NCI-H2171 (cell line): ENCODE data around the gene TIMM22.

Source experiments
- DNase-seq: peaks from one replicate; lab custom pipeline; 2025; lab: John Stamatoyannopoulos, UW

TIMM22 gene

DNA sequence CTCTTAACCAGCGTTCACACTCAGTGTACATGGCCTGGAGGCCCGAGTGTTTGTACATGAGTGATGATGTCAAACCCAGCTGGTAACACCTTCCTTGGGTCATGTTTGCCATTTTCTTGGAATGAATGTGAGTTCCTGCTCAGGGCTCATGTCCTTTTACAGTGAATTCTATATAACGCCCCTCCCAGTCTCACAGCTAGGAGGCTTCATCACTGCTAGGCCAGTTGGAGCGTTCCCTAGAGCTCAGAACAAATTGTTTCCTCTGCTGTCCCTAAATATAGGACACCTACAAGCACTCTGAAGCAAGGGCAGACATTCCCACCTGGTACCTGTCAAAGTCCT, 5.5 kb downstream of the TIMM22 start:
- no peak for DNase-seq

DNA sequence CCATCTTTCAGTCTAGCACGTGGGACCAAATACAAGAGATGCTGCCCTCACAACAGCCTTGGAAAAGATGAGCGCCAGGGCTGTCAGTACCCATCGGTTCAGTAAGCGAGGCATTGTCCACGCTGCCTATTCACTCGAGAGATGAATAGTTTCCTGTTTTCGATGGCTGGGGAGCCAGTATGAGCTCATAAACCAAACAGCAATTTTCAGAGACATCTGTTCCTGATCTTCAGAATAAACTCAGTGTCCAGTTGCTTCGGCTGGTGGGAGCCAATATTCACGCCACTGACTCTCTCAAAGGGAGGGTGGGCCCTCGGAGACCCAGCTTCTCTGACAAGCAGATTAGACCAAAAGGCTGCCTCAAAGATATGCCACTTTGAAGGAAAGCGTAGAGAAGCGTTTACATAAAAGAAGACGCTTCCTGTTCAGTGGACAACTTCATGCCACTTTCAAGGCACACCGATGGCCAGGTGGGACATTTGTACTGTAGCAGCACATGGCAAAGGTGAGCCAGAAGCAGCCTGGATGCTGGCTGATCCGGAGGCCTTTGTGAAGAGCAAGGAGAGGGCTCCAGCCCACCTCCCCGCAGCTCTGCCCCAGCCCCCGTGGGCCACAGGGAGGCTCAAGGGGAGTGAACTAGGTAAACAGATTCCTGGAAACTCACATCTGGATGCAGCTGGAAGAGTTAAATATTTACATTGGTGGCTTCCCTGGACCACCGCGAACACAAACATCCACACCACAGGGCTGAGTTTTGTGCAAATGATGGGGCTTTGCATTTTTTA, 6.0 kb downstream of the TIMM22 start:
- DNase-seq = no peak

DNA sequence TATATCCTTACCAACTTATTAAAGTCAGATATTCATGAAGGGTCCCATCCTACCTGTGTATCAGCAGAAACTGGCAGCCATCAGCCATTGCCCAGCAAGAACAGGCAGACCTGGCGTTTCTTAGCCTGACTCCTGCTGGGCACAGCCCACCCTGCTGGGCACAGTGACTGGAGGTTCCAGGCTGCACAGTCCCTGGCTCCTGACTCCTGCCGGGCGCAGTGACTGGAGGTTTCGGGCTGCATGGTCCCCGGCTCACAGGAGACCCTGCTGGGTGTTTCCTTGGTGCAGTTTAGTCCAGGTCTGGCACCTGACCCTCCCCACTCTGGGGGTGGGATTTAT, 6.7 kb downstream of the TIMM22 start:
- DNase-seq = no peak

DNA sequence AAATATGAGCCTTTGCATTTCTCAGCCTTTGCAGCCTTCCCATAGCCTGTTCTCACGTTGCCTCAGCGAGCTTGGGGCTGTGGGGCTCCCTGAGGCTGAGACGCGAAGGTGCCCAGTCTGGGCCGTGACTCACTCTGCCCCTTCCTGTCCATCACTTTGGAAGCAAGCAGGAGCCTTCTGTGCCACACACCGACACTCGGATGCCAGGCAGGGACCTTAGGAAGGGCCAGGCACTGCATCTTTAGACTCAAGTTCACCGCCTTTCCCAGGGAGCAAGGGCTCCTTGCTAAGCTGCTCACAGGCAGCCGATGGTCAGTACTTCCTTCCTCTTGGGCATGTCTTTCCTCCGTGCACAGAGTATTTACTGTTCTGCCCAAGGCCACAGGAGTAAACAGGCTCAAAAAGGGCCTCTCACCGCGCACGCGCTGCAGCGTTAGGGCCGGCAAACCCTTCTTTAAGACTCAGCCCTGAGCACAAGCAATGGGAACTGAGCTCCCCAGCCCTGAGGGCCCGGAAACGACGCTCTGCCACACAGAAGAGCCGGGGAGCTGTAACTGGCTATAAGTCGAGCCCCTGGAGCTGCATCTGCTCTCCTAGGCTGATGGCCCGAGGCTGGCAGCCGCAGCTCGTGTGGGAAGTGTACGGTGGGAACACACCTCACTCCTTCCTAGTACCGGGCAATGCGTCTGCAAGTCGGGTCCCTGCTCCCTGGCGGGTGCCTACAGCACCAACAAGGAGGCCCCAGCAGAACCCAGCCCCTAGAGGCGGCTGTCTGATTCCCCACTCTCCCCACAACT, 7.2 kb downstream of the TIMM22 start:
- no peak for DNase-seq

DNA sequence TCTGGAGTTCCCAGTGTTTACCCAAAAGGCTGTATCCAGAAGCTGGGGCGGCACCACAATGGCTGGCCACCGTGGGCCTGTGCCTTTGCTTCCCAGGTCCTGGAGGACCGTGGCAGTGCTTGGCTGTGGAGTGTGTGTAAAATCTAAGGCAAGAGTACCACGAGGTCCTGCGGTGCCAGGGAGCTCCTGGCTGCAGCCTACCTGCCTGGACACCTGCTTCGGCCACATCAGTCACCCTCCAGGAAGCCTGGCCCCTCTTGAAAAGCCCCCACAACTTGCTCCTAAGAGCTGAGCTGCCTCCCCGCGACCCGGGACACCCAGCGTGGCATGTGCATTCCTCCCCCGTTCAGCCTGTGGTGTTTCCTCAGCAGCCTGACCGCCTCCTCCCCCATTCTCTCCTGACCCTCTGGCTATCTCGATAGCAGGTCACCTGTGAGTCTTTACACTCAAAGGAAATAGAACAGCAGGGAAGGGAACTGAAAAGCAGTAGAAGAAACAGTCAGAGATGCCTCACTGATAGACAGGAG, 7.9 kb downstream of the TIMM22 start:
- DNase-seq = no peak

DNA sequence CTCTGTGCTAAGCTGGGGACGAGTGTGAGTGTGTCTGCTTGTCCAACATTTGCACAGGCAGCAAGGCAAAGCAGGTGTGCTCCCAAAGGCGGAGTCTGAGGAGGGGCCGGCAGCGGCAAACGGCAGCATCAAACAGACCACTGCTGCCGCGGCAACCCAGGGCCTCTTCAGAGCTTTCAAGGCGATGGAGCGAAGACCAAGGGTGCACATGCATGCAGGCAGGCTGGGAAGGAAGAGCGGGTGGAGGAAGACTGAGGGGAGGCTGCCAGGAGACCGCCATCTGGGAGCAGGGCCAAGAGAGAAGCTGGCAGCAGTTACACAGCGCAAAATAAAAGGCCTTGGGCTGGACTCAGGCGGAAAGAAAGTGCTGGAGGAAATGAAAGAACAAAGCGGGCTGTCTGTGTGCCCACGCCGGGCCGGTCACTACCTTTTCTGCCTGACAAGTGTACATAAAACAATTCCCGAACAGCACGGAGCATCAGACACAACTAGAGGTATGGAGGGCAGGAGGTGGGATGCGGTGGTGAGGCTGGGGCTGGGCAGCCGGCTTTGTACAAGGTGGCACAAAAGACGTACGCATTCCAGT, 8.5 kb downstream of the TIMM22 start:
- peak; percentile 48 for DNase-seq

DNA sequence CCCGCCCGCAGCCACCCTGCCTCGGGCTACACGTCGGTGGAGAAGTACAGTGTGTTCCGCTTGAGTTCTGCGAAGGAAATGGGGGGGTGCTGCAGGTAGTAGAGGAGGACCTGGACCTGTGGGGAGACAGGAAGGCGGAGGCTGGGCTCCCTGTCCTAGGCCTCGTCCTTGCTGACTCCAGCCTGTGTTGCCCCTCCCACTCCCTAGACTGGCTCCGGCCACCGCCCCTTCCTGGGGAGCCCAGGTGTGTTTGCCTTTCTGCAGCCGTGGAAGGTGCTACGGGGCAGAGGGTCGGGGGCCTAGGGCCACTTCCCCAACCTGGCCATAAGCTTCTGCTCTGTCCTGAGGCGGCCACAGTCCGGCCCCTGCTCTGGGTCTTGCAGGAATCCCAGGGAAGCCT, 9.1 kb downstream of the TIMM22 start:
- DNase-seq = no peak

DNA sequence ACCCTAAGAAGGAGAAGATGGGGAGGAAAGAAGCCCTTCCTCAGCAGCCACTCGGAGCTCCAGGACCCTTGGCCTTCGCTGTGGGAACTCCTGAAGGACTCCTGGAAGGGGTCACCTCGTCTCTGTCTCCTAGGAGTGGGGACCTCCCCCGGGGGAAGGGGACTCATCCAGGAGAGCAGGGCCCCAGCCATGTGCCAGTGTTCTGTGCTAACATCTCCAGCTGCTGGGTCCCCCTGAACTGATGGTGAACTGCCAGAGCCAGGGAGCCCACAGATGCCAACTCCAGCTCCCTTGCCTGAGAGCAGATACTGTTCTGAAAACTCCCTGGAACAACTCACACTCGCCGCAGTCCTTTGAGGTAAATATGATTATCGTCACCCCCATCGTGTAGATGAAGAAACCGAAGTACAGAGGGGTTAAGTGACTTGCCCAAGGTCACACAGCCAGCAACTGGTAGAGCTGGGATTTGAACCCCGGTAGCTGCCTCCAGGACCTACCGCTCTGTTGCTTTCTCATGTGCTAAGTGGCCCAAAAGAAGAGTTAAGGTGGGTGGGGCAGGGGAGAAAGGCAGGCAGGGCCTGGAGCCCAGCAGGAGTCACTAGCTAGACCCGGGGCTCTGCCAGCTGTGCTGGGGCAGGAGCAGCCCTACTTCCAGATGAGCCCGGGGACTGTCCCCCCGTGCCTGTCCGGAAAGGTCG, 10.5 kb downstream of the TIMM22 start:
- DNase-seq = no peak

DNA sequence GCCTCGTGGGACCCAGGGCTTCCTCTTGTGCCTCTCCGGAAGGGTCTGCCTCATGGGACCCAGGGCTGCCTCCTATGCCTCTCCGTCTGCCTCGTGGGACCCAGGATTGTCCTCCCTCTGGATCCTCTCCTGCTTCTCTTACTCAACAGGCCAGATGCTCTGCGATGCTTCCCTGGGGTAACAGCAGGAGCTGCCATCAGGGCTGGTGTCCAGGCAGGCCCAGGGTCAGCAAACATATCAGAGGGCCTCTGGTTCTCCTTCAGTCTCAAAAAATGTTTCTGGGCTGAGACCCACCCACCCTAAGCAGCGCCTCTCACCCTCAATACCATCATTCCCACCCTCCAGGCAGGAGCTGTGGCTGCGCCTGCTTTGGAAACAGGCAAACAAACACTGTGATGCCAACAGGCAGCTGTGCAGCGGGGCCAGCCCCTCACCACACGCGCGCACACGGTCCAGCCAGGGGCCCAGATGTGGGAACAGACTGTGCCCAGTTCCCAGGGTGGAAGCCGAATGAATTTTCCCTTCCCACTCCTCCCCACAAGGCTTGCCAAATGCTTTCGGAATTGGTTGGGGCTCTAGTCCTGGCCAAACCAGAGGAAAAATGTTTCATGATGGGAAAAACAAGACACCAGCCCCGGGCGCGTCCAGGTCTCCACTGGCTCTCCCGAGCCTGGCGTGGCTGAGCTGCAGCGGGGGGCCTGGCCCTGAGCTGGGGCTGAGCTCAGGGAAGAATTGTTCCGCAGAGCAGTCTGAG, 11.3 kb downstream of the TIMM22 start:
- no peak for DNase-seq

DNA sequence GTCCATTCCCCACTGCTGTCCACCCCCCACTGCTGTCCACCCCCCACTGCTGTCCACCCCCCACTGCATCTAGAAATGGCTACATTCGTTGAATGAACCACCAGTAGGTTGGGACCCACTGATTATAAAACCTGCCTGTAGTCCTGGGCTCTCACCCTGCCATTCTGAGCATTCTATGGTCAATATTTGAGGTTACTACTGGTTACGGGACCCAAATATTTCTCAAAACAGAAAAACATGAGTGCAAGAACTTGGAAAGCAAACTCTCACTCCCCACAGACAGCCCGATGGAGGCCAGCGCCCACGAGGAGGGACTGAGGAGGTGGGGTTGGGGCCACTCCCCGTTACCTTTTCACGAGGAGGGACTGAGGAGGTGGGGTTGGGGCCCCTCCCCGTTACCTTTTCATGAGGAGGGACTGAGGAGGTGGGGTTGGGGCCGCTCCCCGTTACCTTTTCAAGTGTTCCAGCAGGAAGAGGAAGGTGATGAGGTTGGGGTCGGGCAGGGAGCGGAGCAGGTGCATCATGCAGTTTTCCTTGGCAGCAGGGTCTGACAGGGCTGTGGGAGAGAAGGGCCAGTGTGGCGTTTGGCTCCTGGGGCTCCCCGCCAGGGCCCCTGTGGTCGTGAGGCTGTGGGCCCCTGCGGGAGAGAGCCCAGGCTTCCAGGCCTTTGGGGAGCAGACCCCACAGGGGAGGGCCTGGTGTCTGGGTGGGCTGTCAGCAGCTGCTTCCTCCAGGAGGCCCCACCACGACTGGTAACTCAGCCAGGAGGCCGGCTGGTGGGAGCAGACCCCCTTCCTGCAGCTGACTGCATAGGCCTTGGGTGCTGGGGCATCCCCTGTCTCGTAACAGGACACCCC, 12.5 kb downstream of the TIMM22 start:
- DNase-seq = no peak

DNA sequence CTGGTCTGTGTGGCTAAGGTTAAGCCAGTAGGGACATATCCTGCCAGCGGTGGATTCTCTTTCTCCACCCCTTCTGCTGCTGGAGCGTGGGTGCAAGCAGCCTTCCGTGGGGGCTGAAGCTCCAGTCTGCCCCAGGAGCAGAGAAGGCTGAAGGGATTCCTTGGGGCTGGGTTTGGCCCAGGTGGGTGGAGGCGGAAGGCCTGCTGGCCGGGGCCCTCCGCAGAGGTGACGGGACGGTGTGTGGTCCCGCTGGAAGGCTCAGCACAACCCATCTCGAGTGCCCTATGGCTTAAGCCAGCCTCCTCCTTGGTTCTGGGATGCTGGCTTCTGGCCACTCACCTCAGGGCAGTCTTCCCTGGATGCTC, 13.1 kb downstream of the TIMM22 start:
- no peak for DNase-seq

DNA sequence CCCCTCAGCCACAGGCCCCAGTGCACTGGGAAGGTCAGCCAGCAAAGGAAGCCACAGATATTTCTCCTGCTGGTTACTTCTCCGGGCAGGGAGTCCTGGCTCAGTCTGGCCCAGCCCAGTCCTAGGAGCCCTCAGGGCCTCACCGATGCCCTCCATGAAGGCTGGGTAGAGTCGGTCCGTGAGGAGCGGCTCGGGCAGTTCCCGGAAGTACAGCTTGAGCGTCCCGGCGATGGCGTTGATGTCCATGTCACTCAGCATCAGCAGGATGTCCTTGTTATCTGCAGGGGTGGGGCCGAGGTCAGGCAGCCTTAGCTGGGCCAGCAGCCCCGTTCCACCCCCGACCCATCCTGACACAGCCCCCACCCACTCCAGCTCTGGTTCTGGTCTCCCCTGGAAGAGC, 13.7 kb downstream of the TIMM22 start:
- DNase-seq = no peak

DNA sequence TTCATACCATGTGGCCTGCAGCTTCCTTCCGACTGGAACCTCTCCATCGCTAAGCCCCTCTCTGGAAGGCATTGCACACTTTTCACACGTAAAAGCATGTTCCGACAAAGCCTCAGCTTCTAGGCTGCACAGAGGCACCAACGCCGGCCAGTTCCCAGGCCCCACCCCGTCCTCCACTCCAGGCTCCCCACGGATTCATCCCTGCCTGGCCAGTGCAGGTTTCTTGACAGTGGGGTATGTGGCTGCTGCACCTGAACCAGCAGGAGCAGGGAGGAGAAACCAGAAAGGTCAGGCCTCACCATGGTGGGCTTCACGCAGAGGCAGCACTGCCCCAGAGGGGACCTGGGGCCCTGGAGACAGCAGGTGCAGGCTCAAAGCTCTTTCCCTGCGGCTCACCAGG, 14.2 kb downstream of the TIMM22 start:
- no peak for DNase-seq

DNA sequence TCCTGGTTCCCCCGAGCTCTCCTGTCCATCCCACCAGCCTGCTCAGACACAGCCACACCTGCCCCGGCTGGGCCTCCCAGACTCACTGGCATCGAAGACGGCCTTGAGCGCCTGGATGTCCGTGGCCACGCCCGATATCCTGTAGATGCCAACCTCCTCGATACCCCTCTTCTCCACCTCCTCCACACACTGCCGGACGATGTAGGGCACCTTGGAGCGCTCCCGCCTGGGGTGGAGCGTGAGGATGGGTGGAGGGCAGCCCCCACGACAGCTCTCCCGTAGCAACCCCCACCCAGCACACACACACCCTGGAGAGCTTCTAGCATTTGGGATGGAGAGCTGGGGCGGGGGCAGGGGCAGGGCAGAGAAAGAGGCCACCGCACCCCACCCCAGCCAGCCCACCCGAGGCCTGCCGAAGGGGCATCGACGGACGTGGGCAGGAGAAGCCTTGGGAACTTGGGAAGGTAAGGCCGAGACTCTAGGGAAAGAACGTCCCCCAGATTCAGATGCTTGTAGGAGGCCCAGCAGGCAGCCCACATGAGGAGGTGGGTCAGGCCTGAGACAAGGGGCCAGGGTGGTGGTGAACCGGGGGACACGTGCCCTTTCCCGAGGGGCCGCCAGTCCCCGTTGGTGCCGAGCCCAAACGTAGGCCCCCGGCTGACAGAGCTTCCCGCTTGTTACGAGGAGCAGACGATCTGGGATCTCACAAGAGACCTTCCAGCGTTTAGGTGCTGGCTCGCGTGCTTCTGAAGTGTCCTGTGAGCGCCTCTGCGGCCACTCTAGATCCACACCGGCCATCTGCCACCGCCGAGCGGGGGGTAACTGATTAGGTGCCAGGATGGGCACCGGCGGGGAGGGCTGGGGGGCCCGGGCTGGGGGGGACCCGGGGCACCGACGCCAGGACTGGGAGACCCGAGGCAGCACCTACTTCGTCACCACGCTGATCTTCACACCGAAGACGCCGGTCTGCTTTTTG, 15.1 kb downstream of the TIMM22 start:
- DNase-seq = no peak

DNA sequence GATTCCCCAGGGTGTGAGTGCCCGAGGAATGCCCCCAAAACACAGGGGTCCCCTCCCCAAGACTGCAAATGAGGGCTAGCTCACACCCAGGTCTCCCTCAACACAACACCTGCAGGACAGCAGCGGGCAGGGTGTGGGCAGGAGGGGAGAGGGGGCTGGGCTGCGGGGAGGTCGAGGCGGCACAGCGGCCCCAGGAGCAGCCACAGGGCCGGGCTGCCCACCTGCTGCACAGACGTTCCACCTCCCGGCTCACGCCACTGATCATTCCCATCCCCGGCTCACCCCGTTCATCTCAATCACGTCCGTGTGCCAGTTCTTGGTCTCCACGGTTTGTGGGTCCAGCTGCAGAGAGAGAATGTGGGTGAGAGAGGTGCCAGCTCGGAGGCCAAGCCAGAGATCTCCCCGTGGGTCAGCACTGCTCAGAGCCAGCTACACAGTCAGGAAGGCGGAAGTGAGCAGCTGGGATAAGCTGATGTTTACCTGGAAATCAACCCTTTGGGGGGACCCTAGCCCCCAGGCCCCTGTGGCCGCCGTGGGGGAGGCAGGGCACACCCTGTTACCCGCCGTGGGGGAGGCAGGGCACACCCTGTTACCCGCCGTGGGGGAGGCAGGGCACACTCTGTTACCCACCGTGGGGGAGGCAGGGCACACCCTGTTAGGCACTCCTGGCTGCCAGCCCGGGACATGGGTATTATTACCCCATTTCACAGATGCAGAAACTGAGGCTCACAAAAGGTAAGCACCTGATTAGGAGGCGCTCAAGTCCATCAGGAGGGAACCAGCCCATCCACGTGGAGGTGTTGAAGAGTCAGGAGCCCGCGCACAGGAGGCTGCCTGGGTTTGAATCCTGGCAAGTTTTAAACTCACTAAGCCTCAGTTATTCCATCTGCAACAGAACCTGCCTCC, 16.1 kb downstream of the TIMM22 start:
- no peak for DNase-seq

DNA sequence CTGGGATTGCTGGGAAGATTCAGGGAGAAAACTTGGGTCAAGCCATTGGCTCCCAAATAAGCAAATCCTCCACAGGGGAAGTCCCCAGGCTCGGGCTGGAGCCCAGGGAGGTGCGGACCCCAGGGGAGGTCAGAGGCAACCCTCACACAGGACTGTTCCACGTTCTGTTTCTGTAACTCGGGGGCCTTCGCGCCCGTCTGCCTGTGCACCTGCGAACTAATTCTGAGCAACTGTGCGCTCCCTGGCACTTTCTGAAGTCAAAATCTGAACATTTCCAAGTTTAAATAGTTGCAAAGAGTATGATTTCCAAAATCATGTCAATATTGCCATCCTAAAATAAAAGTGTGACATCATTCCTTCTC, 16.8 kb downstream of the TIMM22 start:
- no peak for DNase-seq

DNA sequence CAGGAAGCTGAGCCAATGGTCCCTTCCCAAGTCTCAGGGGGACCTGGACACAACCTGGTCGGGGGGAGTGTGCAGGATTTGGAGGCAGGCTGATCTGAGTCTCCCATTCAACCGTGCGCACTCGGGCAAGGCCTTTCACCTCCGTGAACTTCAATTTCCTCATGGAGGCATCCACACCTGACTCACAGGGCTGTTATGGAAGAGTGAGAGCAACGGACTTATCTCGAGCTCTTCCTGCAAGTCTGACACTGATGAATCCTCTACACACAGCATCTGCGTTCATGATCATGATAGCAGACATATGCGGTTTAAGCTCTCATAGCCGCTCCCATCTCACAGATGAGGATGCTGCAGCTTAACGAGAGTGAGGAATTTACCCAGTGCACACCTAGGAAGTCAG, 21.6 kb downstream of the TIMM22 start:
- no peak for DNase-seq

DNA sequence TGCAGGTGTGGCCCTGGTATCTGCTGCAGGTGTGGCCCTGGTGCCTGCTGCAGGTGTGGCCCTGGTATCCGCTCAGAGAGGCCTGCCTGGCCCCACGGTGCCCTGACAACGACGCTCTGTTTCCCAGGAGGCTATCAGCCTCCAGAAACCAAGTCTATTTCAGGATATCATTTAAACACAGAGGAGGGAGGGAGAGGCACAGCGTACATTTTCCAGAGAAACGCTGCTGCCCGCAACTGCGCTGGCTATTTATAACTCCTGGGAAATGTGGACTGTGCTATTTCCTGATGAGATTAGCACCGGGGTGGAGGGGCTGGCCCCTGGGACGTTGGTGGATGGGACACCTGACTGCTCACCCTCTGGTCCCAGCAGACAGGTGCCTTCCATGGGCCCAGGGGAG, 22.5 kb downstream of the TIMM22 start:
- no peak for DNase-seq

DNA sequence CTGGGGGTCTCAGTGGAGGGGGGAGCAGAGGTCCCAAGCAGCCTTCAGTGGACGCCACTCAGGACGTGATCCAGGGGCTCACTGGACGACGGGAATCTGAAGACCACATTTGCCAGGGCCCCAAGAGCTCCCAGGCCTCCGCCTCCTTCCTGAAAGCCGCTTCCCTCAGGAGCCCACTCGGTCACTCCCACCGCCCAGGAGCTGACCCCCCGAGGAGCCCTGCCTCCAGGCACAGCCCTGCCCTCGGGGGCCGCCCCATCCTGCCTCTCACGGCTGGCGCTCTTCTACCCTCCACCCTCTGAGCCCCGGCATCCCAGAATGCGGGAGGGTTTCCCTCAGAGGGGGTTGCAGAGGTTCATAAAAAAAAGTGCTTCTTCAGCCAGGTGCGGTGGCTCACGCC, 24.2 kb downstream of the TIMM22 start:
- DNase-seq = no peak
